HG03108 (cell line): Measurements from ENCODE around the gene LY6G5C.

Experiments
- ATAC-seq: cut with Tn5 transposase; IDR thresholded peaks from one replicate; pipeline ENCODE4 v1.9.1; 2021; ENCODE audit warnings: moderate library complexity; ENCODE audit not compliant: unreplicated experiment

Gene LY6G5C

DNA sequence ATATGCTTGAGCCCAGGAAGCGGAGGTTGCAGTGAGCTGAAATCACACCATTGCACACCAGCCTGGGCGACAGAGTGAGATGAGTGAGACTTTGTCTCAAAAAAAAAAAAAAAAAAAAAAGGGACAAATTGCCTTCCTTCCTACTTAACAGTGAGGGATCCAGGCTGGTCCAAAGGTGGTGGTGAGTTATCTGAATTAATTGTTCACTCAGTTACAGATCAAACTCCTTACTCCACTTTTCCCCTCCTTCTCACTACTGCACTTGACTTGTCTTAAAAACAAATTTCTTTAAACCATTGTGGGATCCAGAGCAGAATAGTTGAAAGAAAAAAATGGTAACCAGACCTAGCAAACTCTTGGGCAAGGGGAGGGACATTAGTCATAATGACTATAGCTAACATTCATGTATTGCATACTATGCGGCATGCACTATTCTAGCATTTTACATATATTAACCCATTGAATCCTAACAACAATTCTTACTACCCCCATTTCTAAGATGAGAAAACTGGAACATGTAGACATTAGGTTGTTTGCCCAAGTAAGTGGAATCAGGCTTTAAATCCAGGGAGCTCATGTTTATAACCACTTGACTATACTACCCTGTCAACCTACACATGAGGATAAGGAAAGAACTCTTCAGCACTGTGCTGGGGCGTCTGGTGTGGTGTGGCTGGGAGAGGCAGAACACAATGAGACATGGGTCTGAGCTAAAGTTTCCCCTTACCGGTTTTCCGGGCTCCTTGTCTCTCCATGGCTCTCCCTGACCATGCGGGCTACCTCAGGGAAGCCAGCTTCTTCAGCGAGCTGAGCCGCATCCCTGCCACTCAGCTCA is 17.5 kb downstream of the LY6G5C start:
- ATAC-seq = no peak

DNA sequence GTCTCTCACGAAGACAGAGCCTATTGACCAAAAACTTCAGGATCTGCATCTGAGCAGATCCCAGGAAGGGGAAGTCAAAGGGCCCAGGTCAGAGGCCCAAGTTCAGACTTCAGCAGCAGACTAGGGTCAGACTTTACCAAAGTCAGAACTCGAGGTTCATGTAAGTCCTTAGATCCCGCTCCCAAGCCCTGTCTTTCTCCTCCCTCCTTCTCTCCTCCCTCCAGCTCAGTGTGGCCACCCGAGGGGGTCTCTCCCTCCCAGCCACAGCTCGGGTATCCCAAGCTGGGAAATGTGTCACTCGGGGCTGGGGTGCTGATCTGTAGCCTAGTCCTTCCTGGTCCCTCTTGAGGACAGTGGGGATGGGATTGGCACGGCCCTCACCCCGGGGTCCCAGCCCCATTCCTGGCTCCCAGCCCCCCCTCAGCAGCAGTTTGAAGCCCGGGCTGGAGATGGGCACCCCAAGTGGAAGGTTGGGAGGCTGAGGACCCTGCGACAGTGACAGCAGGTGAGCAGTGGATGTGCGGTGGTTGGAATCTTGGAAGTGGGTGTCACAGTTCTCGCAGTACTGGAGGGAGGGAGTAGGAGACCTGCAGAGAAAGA is 18.6 kb downstream of the LY6G5C start:
- ATAC-seq = no peak

DNA sequence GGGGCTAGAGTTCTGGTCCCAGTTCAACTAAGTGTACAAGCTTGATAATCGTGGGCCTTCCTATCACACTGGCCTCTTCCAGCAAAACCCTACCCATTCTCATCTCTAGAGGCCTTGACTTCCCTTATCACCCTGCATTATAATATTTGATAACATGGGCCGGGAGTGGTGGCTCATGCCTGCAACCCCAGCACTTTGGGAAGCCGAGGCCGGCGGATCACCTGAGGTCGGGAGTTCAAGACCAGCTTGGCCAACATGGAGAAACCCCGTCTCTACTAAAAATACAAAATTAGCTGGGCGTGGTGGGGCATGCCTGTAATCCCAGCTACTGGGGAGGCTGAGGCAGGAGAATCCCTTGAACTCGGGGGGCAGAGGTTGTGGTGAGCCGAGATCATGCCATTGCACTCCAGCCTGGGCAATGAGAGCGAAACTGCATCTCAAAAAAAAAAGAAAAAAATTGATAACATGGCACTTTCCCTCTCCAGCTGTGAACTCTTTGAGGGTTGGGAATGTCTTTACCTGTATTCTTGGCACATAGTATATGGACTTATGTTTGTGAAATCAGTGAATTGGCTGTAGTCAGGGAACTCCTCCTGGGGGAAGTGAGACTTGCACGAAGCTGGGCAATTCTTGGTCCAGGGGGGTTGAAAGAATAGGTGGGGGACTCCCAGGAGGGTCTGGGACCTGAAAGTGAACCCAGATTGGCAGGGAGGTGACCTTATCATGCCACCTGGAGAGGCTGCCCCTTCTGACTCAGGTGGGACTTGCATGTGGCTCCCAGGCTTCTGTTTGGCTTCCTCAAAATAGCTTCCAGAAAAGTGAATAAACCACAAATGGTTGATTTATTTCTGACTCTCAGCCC is 19.4 kb downstream of the LY6G5C start:
- no peak for ATAC-seq

DNA sequence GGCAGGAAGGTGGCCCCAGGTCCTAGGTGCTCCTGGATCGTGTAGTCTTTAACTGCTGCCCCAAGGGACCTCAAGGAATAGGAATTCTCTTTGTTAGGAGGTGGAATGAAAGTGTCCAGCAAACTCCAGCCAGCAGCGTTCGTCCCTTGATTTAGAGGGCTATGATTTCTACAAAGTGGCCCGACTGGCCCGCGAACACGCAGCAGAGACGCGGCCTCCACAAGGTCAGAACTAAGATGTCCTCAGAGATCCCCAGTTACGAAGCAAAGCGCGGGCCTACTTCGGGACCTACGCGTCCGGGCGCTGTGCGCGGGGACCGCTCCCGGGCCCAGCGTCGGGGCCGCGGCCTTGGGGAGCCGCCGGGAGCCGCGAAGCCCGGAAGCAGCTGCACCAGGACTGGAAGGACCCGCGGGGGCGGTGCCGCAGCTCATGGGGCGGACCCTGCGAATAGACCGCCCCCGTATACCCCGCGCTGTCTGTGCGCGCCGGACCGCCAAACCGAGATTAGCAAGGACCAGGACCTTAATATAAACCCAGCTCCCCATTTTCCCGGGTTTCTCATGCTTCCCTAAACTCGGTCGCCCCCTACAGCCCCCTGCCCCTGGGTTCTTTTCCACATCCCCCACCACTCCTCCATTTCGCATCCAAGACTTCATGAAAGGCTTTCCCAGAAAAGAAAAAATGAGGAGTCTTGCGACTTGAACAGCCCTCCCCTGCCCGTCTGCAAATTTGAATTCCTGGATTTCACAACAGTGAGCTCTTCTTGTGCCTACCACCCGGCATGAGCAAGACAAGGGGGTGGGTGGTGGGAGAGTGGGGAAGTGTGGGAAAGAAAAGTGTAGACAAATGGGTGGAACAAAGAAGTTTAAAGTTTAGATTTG is 20.2 kb downstream of the LY6G5C start, which contains the start of gene C6orf47:
Gene C6orf47, minus strand, starts transcription at position 398 of the 881 bp plus-strand sequence. CDS start 831 bp downstream, outside the sequence.
- peak; percentile 48 for ATAC-seq

DNA sequence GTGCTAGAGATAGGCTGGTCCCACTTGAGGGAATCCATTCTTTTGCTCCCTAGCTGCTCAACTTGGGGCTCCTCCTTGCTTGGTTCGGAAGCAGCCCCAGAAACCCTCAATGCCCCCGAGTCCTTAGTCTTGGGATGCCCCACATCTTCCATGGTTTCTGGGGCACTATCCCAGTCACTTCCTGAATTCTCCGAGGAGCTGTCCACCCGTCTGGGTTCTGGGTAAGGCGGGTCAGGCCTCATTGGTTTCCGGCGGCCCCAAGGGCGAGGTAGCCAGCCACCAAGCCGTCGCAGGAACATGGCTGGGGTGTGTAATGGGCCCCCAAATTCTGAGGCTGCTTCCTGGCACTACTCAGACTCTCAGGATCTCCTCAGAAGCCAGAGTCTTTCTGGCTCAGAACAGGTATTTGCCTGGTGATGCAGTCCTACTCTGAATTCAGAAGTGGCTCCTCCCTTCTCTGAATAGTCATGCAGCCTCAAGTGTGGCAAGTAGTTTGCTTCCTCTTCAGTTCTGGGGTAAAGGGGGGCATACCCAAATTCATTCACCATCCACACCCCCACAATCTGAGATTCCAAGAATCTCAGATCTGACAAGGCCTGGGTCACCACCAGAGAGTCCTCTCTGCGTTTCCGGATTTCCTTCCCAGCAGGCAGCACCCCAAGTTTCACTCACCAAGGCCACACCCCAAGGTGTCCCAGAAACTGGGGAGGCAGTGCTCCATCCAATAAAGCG is 21.1 kb downstream of the LY6G5C start:
- no peak for ATAC-seq

DNA sequence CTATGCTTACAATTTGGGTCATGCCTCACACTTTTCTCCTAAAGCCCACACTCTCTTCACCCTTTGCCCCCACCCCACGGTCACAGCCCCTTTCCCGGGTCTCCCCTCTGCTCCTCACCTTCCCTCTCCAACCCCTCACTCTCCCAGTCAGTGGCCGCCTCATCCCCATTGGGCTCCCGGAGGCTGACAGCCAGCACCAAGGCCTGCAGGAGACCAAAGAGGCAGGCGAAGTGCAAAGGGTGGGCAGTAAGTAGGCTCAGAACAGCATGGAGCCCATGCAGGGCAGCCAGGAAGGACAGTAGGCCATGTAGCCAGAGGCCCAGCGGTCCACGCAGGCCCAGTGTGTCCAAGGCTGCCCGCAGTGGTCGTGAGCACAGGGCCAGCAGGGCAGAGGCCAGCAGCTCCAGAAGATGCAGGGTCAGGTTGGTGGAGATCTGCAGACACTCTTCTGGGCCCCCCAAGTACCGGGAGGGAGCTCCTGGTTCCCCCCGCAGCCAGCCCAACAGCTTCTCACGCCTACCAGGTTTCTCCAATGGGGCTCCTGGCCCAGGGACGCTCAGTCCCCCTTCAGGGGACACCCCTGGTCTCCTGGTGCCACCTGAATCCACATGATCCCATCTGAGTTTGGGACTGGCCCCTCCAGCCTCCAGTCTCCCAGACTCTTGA is 21.8 kb downstream of the LY6G5C start:
- ATAC-seq = no peak

DNA sequence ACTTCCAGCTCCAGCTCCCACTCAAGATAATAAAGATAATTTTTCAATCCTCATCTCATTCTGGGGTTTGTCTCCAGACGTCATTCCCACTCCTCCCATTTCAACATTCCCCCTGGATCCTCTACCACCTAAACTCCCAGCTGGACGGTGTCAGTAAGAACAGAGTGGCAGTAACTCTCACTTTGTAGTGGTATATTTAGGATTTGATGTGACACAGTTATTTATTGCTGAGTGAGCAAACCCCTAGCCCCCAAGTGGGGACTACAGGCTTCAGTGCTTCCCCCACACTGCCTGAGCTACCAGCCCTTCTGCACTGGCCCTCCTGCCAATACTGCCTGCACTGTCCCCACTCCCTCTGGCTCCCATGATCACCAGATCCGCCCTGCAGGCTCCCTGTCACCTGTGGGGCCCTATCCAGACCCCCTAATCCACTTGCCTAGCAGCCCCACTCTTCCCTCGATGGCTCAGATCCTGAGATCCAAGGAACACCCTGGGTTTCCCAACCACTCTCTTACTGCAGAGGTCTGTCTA is 22.6 kb downstream of the LY6G5C start:
- ATAC-seq = no peak

DNA sequence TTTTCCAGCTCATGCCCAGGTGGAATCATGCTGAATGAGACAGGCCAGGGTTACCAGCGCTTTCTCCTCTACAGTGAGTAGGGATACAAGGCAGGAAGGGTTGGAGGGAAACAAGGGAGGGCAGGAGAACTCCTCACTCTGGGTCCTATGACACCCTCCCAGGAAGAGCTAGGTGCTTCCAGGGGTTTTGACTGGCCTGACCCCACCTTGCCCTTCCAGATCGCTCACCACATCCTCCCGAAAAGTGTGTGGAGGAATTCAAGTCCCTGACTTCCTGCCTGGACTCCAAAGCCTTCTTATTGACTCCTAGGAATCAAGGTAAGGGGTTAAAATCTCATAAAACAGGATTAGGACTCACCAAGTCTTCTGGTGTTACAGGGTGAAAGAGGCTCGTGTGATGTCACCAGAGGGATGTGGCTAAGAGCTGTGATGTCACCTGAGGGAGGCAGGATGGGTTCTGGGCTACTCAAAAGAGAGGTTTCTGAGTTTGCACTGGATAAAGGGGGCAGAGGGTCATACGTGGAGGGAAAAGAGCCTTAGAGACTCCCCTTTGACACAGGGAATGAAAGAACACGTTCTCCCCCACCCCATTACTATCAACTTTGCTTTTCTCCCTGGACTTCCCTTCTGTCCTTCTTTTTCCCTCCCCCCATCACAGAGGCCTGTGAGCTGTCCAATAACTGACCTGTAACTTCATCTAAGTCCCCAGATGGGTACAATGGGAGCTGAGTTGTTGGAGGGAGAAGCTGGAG is 23.3 kb downstream of the LY6G5C start:
- ATAC-seq = no peak

DNA sequence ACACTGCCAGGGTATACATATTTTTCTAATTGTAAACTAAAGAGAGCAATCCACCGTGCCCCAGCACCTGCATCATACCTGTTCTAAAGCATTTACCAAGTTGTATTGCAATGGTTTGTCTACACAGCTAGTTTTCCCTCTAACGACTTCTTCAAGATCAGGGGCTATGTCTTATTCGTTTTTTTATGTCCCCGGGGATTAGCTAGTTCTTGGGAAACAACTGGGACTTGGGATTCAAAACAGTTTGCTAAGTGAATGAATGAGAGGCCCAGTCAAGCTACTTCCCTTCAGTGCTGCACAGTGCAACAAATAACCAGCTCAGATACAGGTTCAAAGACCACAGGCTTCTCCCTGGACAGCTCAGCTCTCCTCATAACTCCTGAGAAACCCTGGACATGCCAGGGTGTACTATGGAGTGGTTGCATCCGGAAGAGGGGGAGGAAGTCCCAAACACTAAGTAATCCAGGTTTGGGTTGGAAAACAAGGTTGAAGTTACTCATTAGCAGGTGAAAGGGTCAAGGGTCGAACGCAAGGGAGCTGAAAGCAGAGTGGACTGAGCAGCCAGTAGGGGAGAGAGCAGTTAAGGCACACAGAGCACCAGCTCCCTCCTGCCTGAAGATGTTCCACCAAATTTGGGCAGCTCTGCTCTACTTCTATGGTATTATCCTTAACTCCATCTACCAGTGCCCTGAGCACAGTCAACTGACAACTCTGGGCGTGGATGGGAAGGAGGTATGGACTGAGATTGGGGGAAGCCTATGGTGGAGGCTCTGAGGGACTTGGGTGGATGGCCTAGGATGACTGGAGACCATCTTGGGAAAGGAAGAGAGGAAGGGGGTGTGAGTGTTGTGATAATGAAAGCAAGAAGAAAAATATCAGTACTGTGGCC is 25.3 kb downstream of the LY6G5C start, which contains the start of gene APOM:
Gene APOM, plus strand, starts transcription at position 546 of the 889 bp plus-strand sequence. Its CDS starts 73 bp downstream, at position 619.
- no peak for ATAC-seq

DNA sequence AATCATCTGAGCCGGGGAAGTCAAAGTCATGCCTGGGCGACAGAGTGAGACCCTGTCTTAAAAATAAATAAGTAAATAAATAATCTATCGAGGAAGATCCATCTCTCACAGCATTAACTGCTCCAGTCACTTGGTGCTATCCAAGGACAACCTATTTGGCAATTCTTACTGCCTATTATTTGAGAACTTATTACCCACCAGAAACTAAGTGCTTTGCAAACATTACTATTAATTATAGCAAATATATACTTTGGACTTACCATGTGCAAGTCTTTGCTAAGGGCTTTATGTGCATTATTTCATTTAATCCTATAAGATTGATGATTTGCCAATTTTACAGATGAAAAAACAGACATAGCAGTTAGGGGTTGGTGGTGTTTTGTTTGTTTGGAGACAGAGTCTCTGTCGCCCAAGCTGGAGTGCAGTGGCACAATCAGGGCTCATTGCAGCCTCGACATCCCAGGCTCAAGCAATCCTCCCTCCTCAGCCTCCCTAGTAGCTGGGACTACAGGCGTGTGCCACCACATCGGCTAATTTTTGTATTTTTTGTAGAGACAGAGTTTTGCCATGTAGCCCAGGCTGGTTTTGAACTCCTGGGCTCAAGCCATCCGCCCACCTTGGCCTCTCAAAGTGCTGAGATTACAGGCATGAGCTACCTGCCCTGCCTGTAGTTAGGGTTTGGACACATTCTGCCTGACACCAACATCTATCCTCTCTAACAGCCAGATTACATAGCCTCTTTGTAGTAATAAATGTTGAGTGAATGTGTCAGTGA is 26.1 kb downstream of the LY6G5C start:
- ATAC-seq = no peak

DNA sequence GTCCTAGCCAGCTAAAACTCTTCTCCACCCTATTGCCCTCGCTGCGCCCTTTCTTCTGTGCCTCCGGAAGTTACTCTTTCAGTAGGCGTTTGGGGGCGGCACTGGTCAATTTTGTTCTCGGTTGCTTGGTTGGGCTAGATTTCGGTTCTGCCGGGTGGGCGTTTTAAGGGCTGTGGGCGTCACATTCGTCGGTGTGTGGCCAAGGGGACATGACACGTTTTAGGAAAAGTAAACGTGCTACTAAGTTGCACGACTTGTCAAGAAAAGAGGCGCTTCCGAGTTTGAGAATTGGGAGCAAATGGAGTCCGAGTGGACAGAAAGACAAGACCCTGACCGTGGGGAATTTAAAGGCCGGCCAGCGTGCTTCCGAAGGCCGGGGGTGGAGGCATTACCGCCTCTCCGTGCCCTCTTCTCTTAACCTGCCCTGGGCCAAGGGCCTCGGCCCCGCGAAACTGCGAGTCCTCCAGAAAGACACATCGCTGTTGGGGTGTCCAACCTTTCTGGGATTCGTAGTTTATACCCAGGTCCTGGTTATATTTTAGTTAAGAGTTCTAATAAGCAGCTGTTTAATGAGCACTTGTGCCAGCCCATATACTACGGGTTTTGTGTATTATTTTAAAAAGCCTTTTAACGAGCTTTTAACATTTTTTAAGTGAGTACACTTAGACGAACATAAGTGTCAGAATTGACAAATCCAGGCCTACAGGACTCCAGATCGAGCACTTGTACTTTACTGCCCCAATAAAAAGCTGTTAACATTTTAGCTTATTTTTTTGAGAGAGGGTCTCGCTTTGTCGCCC is 27.7 kb downstream of the LY6G5C start:
- peak; percentile 53 for ATAC-seq

DNA sequence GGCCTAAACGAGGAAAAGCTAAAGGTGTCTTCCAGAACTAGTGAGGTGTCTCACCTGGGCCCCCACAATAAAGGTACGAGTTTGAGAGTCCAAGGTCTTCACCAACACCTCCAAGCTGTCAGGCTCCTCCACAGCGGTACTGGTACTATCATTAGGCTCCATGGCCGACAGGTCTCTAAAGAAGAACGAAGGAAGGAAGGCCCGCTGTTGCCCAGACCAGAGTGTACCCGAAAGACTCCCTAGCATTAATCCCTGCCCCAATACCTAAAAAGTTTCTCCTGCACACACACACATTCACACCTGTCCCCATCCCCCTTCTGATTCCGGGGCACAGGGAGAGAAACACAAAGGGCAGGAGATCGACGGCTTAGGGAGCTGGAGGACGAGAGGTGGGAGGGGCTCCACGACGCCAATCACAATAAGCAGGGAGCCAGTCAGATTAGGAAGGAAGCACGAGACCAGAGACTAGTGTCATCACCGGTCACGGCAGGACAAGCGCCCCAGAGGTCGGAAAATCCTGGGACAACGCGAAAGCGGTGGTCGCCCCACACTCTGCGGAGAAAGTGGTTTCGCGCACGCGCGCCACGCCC is 29.2 kb downstream of the LY6G5C start:
- ATAC-seq = peak; percentile 17

DNA sequence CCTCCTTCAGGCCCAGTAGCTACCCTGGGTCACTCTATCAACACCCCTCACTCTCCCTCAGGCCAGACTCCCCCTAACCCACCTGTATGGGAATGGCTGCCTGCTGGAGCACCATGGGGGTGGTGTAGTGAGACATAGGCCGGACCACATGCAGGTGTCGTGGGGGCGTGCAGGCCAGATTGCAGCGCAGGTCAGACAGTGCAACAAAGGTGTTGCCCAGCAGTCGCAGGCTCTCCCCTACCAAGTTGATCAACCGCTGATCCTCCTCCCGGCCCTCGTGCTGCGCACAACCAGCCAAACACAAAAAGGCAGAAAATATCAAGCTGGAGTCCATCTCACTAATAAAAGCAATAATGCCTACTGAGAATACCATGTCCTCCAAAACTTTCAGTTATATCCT is 35.5 kb downstream of the LY6G5C start:
- no peak for ATAC-seq

DNA sequence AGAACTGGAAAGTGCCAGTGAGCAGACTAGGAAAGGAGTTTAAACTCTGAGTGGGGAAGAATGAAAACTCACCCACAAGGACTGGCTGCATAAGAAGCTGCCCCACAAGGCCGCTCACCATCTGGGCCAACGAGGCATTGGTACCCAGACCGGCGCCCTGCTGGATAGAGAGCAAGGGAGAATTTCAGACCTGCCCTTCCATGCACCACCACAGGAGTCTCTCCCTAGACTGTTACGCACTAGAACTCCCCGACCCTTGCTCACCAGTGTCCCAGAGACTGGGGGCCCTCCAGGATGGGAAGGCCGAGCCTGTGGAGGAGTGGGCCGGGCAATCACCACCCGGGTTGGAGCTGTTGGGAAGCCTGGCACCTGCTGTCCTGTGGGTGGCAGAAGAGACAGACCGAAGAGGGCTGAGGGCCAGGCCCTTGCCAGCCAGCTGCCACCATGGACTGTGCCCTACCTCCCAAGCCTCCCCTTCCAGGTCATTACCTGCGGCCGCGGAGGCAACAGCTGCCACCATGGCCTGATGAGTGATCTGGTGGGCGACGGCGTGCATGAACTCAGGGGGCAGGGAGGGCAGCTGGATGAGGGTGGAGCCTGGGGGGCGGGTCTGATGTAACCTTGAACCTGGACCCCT is 36.9 kb downstream of the LY6G5C start:
- no peak for ATAC-seq
